ENCODE measurements around the gene RAET1G.

RAET1G gene

GRCh38 chr6:149890629-149891045 is 32.3 kb downstream of the RAET1G start:
- no peak for DNase-seq
- Histone ChIP-seq H3K36me3 (replicated peaks; ENCODE audit: insufficient read depth, low read length) (no peaks in the 10 kb centered on the region), H3K27ac (ENCODE audit: low read length) (no peak overlapping the region), H3K4me3 (ENCODE audit: low read length) (no peak overlapping the region), H3K9ac (ENCODE audit: low read length) (no peak overlapping the region), H2AFZ (ENCODE audit: low read length) (no peak overlapping the region), H4K20me1 (ENCODE audit: insufficient read depth, low read length) (no peaks in the 10 kb centered on the region), H3K79me2 (ENCODE audit: low read length) (no peaks in the 10 kb centered on the region), H3K9me2 (replicated peaks; ENCODE audit: insufficient read depth, low read length) (no peaks in the 10 kb centered on the region), H3K4me2 (ENCODE audit: low read depth, low read length) (no peak overlapping the region), H3F3A (ENCODE audit: insufficient read depth, low read length) (no peaks in the 10 kb centered on the region), H3K27me3 (replicated peaks; ENCODE audit: insufficient read depth, low read length) (peaks cover 37% of the 10 kb centered on the region; the same call in 1 of the 2 replicates), H3K4me1 (ENCODE audit: low read length) (no peaks in the 10 kb centered on the region), H3K9me3 (replicated peaks; ENCODE audit: insufficient read depth, low read length) (no peaks in the 10 kb centered on the region)
- TF ChIP-seq EZH2phosphoT487 (IDR thresholded peaks at IDR 0.05; ENCODE audit: low read length) (no peak), CTCF (IDR thresholded peaks at IDR 0.05; ENCODE audit: low read length) (no peak), EZH2 (optimal IDR thresholded peaks at IDR 0.05; ENCODE audit: low read depth, low read length) (no peak)

DNA sequence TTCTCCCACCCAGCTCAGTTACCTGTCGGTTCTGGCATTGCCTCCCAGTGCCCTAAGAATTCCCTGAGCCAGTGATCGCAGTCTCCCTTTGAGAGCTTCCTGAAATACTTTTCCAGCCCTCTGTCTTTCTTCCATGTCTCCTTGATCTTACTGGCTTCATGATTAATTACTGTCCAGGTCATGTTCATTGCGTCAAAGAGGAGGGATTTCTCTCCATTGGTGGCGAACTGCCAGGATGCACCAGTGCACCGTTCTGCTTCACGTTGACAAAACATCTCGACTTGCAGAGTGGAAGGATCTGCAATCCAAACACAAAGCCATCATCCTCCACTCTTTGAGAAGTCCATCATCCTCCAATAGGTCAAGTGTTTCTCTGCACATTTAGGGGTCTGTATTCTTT is 33.6 kb downstream of the RAET1G start:
- Histone ChIP-seq H3K36me3 (replicated peaks; ENCODE audit: insufficient read depth, low read length) (no peaks in the 10 kb centered on the region), H3K9me3 (replicated peaks; ENCODE audit: insufficient read depth, low read length) (no peaks in the 10 kb centered on the region), H3K79me2 (ENCODE audit: low read length) (no peaks in the 10 kb centered on the region), H3K9ac (ENCODE audit: low read length) (no peak overlapping the region), H3K9me2 (replicated peaks; ENCODE audit: insufficient read depth, low read length) (no peaks in the 10 kb centered on the region), H3K27ac (ENCODE audit: low read length) (no peak overlapping the region), H2AFZ (ENCODE audit: low read length) (no peak overlapping the region), H3K4me3 (ENCODE audit: low read length) (no peak overlapping the region), H3F3A (ENCODE audit: insufficient read depth, low read length) (no peaks in the 10 kb centered on the region), H3K4me1 (ENCODE audit: low read length) (no peaks in the 10 kb centered on the region), H4K20me1 (ENCODE audit: insufficient read depth, low read length) (no peaks in the 10 kb centered on the region), H3K4me2 (ENCODE audit: low read depth, low read length) (no peak overlapping the region), H3K27me3 (replicated peaks; ENCODE audit: insufficient read depth, low read length) (peaks cover 40% of the 10 kb centered on the region)
- TF ChIP-seq EZH2phosphoT487 (IDR thresholded peaks at IDR 0.05; ENCODE audit: low read length) (no peak), CTCF (IDR thresholded peaks at IDR 0.05; ENCODE audit: low read length) (no peak), EZH2 (optimal IDR thresholded peaks at IDR 0.05; ENCODE audit: low read depth, low read length) (no peak)
- no peak for DNase-seq

GRCh38 chr6:149888659-149889058 is 34.3 kb downstream of the RAET1G start:
- no peaks in the 10 kb centered on the region for H3F3A ChIP-seq (ENCODE audit: insufficient read depth, low read length)
- H3K27me3 ChIP-seq (replicated peaks; ENCODE audit: insufficient read depth, low read length) = peaks cover 45% of the 10 kb centered on the region
- H3K9ac ChIP-seq (ENCODE audit: low read length) = no peak overlapping the region
- no peaks in the 10 kb centered on the region for H4K20me1 ChIP-seq (ENCODE audit: insufficient read depth, low read length)
- H2AFZ ChIP-seq (ENCODE audit: low read length) = no peak overlapping the region
- TF ChIP-seq EZH2phosphoT487 (IDR thresholded peaks at IDR 0.05; ENCODE audit: low read length) (no peak), CTCF (IDR thresholded peaks at IDR 0.05; ENCODE audit: low read length) (no peak), EZH2 (optimal IDR thresholded peaks at IDR 0.05; ENCODE audit: low read depth, low read length) (no peak)
- H3K4me1 ChIP-seq (ENCODE audit: low read length) = no peaks in the 10 kb centered on the region
- H3K9me2 ChIP-seq (replicated peaks; ENCODE audit: insufficient read depth, low read length) = no peaks in the 10 kb centered on the region
- H3K4me2 ChIP-seq (ENCODE audit: low read depth, low read length) = no peak overlapping the region
- H3K79me2 ChIP-seq (ENCODE audit: low read length) = no peaks in the 10 kb centered on the region
- DNase-seq = no peak
- H3K27ac ChIP-seq (ENCODE audit: low read length) = no peak overlapping the region
- H3K4me3 ChIP-seq (ENCODE audit: low read length) = no peak overlapping the region
- H3K9me3 ChIP-seq (replicated peaks; ENCODE audit: insufficient read depth, low read length) = no peaks in the 10 kb centered on the region
- no peaks in the 10 kb centered on the region for H3K36me3 ChIP-seq (replicated peaks; ENCODE audit: insufficient read depth, low read length)

Data from MM.1S (cell line).